ENCODE measurements around the gene AUTS2. TPM values are rescaled to one million over a fixed set of nuclear protein-coding genes. Genes with fewer than 3 reads are reported as not detected.

Gene AUTS2
- total RNA-seq, 4 donors from 2014 or later = 29.8 to 114 (median 59.4) TPM

GRCh38 chr7:69937097-69937496 lies 338.8 kb downstream of the AUTS2 start:
- H3K4me3 ChIP-seq = no peak overlapping the region
- 78 to 87% methylated on average over 3 to 4 of the region's 4 CpGs for WGBS, 2 donors (ENCODE audit: low coverage in 1 of 2)
- H3K4me1 ChIP-seq = no peaks in the 10 kb centered on the region
- intact Hi-C loops (cut with DNase I; ENCODE audit: low total_unique reads) = no loop called here
- H3K27me3 ChIP-seq = no peaks in the 10 kb centered on the region
- in situ Hi-C loops (cut with MboI; ENCODE audit: low pct_ligation_motif_present in 1 of 4, low pct_unique_long_range_greater_than_20kb in 1 of 4, low sequenced_read_pairs in 3 of 4) = no loop called here
- H3K27ac ChIP-seq = no peak overlapping the region
- DNase-seq = no peak
- no peaks in the 10 kb centered on the region for H3K9me3 ChIP-seq
- TF ChIP-seq EP300 (IDR thresholded peaks at IDR 0.05; ENCODE audit: low read depth) (no peak), CTCF (IDR thresholded peaks at IDR 0.05) (no peak), POLR2A (IDR thresholded peaks at IDR 0.05) (no peak), POLR2AphosphoS5 (IDR thresholded peaks at IDR 0.05) (no peak)
- no peaks in the 10 kb centered on the region for H3K36me3 ChIP-seq

GRCh38 chr7:69939317-69939716 lies 341.0 kb downstream of the AUTS2 start:
- H3K27ac ChIP-seq = no peak overlapping the region
- in situ Hi-C loops (cut with MboI; ENCODE audit: low pct_ligation_motif_present in 1 of 4, low pct_unique_long_range_greater_than_20kb in 1 of 4, low sequenced_read_pairs in 3 of 4) = no loop called here
- WGBS, 2 donors (ENCODE audit: low coverage in 1 of 2) = 42 to 50% methylated on average over 1 of the region's 1 CpG
- intact Hi-C loops (cut with DNase I; ENCODE audit: low total_unique reads) = no loop called here
- TF ChIP-seq CTCF (IDR thresholded peaks at IDR 0.05) (no peak), POLR2AphosphoS5 (IDR thresholded peaks at IDR 0.05) (no peak), POLR2A (IDR thresholded peaks at IDR 0.05) (no peak), EP300 (IDR thresholded peaks at IDR 0.05; ENCODE audit: low read depth) (no peak)
- no peak for DNase-seq
- no peaks in the 10 kb centered on the region for H3K27me3 ChIP-seq
- no peaks in the 10 kb centered on the region for H3K9me3 ChIP-seq
- no peaks in the 10 kb centered on the region for H3K4me1 ChIP-seq
- H3K4me3 ChIP-seq = no peak overlapping the region
- H3K36me3 ChIP-seq = no peaks in the 10 kb centered on the region

GRCh38 chr7:69941077-69941651 lies 342.9 kb downstream of the AUTS2 start:
- WGBS, 2 donors (ENCODE audit: low coverage in 1 of 2) = 40 to 75% methylated on average over 1 to 7 of the region's 7 CpGs
- intact Hi-C loops (cut with DNase I; ENCODE audit: low total_unique reads) = no loop called here

GRCh38 chr7:69942573-69942972 lies 344.3 kb downstream of the AUTS2 start:
- WGBS, 2 donors (ENCODE audit: low coverage in 1 of 2) = 68 to 75% methylated on average over 1 of the region's 1 CpG
- intact Hi-C loops (cut with DNase I; ENCODE audit: low total_unique reads) = no loop called here

More at GRCh38 chr7:69941077-69941651, 342.9 kb downstream of the AUTS2 start:
- no peaks in the 10 kb centered on the region for H3K9me3 ChIP-seq
- TF ChIP-seq POLR2AphosphoS5 (IDR thresholded peaks at IDR 0.05) (no peak), EP300 (IDR thresholded peaks at IDR 0.05; ENCODE audit: low read depth) (no peak), CTCF (IDR thresholded peaks at IDR 0.05) (no peak), POLR2A (IDR thresholded peaks at IDR 0.05) (no peak)
- in situ Hi-C loops (cut with MboI; ENCODE audit: low pct_ligation_motif_present in 1 of 4, low pct_unique_long_range_greater_than_20kb in 1 of 4, low sequenced_read_pairs in 3 of 4) = no loop called here
- no peaks in the 10 kb centered on the region for H3K36me3 ChIP-seq
- H3K27ac ChIP-seq = no peak overlapping the region
- DNase-seq = no peak
- no peak overlapping the region for H3K4me3 ChIP-seq
- no peaks in the 10 kb centered on the region for H3K27me3 ChIP-seq
- H3K4me1 ChIP-seq = no peaks in the 10 kb centered on the region

More at GRCh38 chr7:69942573-69942972, 344.3 kb downstream of the AUTS2 start:
- Histone ChIP-seq H3K4me1 (no peaks in the 10 kb centered on the region), H3K36me3 (no peaks in the 10 kb centered on the region), H3K4me3 (no peak overlapping the region), H3K27me3 (no peaks in the 10 kb centered on the region), H3K9me3 (no peaks in the 10 kb centered on the region), H3K27ac (no peak overlapping the region)
- no peak for TF ChIP-seq EP300 (IDR thresholded peaks at IDR 0.05; ENCODE audit: low read depth)
- no peak for TF ChIP-seq POLR2AphosphoS5 (IDR thresholded peaks at IDR 0.05)
- no peak for TF ChIP-seq CTCF (IDR thresholded peaks at IDR 0.05)
- TF ChIP-seq POLR2A (IDR thresholded peaks at IDR 0.05) = no peak
- in situ Hi-C loops (cut with MboI; ENCODE audit: low pct_ligation_motif_present in 1 of 4, low pct_unique_long_range_greater_than_20kb in 1 of 4, low sequenced_read_pairs in 3 of 4) = no loop called here
- no peak for DNase-seq
